ENCODE measurements around the gene MED25.

GRCh38 chr19:49869009-49869483, 51.0 kb downstream of the MED25 start:
- TF ChIP-seq USF1 (CRISPR knock-in tag; IDR thresholded peaks at IDR 0.05), result no peak
- TF ChIP-seq ATF3 (IDR thresholded peaks at IDR 0.05), result no peak
- TF ChIP-seq ATF3 (CRISPR knock-in tag; conservative IDR thresholded peaks at IDR 0.05), result no peak
- no peak for TF ChIP-seq TSHZ1 (CRISPR knock-in tag; IDR thresholded peaks at IDR 0.05)
- no peak for TF ChIP-seq HIVEP1 (CRISPR knock-in tag; IDR thresholded peaks at IDR 0.05)
- no peak for TF ChIP-seq NFE2 (IDR thresholded peaks at IDR 0.05; ENCODE audit: low read depth)
- TF ChIP-seq MCM3 (IDR thresholded peaks at IDR 0.05), result no peak
- no peak for TF ChIP-seq HMGXB4 (CRISPR knock-in tag; IDR thresholded peaks at IDR 0.05)
- TF ChIP-seq FOXJ3 (CRISPR knock-in tag; IDR thresholded peaks at IDR 0.05), result no peak
- TF ChIP-seq CTCF (IDR thresholded peaks at IDR 0.05 in 2 of 3, conservative IDR thresholded peaks at IDR 0.05 in 1 of 3; ENCODE audit: insufficient read depth in 2 of 3, low read depth in 1 of 3, low read length in 3 of 3), result no peak
- TF ChIP-seq PHF8 (IDR thresholded peaks at IDR 0.05; ENCODE audit: borderline replicate concordance, low read length), result no peak
- no peak for TF ChIP-seq ZNF124 (CRISPR knock-in tag; IDR thresholded peaks at IDR 0.05)

Measured in K562 (cell line).